Measurements from ENCODE around the gene SIK3.

Gene SIK3

DNA sequence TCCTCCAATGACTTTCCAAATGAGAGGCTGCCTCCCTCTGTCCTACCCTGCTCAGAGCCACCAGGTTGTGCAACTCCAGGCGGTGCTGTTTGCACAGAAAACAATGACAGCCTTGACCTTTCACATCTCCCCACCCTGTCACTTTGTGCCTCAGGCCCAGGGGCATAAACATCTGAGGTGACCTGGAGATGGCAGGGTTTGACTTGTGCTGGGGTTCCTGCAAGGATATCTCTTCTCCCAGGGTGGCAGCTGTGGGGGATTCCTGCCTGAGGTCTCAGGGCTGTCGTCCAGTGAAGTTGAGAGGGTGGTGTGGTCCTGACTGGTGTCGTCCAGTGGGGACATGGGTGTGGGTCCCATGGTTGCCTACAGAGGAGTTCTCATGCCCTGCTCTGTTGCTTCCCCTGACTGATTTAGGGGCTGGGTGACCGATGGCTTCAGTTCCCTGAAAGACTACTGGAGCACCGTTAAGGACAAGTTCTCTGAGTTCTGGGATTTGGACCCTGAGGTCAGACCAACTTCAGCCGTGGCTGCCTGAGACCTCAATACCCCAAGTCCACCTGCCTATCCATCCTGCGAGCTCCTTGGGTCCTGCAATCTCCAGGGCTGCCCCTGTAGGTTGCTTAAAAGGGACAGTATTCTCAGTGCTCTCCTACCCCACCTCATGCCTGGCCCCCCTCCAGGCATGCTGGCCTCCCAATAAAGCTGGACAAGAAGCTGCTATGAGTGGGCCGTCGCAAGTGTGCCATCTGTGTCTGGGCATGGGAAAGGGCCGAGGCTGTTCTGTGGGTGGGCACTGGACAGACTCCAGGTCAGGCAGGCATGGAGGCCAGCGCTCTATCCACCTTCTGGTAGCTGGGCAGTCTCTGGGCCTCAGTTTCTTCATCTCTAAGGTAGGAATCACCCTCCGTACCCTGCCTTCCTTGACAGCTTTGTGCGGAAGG is 265.6 kb downstream of the SIK3 start:
- TF ChIP-seq, protein P1, sequence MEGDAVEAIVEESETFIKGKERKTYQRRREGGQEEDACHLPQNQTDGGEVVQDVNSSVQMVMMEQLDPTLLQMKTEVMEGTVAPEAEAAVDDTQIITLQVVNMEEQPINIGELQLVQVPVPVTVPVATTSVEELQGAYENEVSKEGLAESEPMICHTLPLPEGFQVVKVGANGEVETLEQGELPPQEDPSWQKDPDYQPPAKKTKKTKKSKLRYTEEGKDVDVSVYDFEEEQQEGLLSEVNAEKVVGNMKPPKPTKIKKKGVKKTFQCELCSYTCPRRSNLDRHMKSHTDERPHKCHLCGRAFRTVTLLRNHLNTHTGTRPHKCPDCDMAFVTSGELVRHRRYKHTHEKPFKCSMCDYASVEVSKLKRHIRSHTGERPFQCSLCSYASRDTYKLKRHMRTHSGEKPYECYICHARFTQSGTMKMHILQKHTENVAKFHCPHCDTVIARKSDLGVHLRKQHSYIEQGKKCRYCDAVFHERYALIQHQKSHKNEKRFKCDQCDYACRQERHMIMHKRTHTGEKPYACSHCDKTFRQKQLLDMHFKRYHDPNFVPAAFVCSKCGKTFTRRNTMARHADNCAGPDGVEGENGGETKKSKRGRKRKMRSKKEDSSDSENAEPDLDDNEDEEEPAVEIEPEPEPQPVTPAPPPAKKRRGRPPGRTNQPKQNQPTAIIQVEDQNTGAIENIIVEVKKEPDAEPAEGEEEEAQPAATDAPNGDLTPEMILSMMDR (IDR thresholded peaks at IDR 0.05; ENCODE audit: extremely low read depth, missing control alignments) = no peak
- DNase-seq (ENCODE audit: low spot score) = no peak

DNA sequence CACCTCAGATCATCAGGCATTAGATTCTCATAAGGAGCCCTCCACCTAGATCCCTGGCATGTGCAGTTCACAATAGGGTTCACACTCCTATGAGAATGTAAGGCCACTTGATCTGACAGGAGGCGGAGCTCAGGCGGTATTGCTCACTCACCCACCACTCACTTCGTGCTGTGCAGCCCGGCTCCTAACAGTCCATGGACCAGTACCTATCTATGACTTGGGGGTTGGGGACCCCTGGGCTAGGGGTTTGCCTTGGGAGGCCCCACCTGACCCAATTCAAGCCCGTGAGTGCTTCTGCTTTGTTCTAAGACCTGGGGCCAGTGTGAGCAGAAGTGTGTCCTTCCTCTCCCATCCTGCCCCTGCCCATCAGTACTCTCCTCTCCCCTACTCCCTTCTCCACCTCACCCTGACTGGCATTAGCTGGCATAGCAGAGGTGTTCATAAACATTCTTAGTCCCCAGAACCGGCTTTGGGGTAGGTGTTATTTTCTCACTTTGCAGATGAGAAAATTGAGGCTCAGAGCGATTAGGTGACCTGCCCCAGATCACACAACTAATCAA is 266.4 kb downstream of the SIK3 start:
- TF ChIP-seq, protein P1 (IDR thresholded peaks at IDR 0.05; ENCODE audit: extremely low read depth, missing control alignments) = no peak
- no peak for DNase-seq (ENCODE audit: low spot score)

DNA sequence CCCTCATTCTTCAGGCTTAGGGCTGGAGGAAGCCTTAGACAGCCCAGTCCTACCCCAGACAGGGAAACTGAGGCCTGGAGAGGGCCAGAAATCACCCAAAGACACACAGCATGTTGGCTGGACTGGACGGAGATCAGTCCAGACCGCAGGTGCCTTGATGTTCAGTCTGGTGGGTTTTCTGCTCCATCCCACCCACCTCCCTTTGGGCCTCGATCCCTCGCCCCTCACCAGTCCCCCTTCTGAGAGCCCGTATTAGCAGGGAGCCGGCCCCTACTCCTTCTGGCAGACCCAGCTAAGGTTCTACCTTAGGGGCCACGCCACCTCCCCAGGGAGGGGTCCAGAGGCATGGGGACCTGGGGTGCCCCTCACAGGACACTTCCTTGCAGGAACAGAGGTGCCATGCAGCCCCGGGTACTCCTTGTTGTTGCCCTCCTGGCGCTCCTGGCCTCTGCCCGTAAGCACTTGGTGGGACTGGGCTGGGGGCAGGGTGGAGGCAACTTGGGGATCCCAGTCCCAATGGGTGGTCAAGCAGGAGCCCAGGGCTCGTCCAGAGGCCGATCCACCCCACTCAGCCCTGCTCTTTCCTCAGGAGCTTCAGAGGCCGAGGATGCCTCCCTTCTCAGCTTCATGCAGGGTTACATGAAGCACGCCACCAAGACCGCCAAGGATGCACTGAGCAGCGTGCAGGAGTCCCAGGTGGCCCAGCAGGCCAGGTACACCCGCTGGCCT is 267.9 kb downstream of the SIK3 start:
- DNase-seq (ENCODE audit: low spot score) = no peak
- TF ChIP-seq, protein P1 (IDR thresholded peaks at IDR 0.05; ENCODE audit: extremely low read depth, missing control alignments) = no peak

DNA sequence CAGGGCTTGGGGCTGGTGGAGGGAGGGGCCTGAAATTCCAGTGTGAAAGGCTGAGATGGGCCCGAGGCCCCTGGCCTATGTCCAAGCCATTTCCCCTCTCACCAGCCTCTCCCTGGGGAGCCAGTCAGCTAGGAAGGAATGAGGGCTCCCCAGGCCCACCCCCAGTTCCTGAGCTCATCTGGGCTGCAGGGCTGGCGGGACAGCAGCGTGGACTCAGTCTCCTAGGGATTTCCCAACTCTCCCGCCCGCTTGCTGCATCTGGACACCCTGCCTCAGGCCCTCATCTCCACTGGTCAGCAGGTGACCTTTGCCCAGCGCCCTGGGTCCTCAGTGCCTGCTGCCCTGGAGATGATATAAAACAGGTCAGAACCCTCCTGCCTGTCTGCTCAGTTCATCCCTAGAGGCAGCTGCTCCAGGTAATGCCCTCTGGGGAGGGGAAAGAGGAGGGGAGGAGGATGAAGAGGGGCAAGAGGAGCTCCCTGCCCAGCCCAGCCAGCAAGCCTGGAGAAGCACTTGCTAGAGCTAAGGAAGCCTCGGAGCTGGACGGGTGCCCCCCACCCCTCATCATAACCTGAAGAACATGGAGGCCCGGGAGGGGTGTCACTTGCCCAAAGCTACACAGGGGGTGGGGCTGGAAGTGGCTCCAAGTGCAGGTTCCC is 268.6 kb downstream of the SIK3 start, which contains the start of gene APOC3:
TSS of gene APOC3 (plus strand) at position 383 of the 659 bp plus-strand sequence. CDS start 676 bp downstream, outside the sequence.
- TF ChIP-seq, protein P1 (IDR thresholded peaks at IDR 0.05; ENCODE audit: extremely low read depth, missing control alignments) = no peak
- DNase-seq (ENCODE audit: low spot score) = no peak

DNA sequence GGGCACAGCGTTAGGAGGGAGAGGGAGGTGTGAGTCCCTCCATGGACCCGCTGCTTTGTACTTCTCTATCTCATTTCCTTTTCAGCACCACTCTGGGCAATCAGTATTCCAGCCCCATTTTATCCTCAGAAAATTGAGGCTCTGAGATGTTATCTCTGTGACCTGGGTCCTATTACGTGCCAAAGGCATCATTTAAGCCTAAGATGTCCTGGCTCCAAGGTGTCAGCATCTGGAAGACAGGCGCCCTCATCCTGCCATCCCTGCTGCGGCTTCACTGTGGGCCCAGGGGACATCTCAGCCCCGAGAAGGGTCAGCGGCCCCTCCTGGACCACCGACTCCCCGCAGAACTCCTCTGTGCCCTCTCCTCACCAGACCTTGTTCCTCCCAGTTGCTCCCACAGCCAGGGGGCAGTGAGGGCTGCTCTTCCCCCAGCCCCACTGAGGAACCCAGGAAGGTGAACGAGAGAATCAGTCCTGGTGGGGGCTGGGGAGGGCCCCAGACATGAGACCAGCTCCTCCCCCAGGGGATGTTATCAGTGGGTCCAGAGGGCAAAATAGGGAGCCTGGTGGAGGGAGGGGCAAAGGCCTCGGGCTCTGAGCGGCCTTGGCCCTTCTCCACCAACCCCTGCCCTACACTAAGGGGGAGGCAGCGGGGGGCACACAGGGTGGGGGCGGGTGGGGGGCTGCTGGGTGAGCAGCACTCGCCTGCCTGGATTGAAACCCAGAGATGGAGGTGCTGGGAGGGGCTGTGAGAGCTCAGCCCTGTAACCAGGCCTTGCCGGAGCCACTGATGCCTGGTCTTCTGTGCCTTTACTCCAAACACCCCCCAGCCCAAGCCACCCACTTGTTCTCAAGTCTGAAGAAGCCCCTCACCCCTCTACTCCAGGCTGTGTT is 269.4 kb downstream of the SIK3 start:
- DNase-seq (ENCODE audit: low spot score) = no peak
- TF ChIP-seq, protein P1 (IDR thresholded peaks at IDR 0.05; ENCODE audit: extremely low read depth, missing control alignments) = no peak

DNA sequence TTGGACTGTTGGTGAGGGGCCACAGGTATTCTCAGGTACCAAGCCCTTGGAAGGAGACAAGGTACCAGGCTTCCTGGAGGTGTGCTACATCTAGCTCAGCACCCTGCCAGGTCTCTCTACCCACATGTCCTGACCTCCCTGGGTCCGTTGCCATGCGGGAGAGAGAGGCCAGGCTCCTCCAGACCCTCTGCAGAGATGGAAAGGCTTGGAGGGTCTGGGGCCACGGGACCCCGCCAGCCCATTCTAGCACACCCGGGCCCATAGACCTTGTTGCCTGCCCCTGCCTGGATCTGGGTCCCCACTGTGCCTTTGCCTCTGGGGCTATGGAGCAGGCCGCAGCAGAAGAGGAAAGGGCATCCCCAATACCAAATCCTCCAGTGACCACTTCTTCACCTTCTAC is 270.8 kb downstream of the SIK3 start:
- DNase-seq (ENCODE audit: low spot score) = no peak
- TF ChIP-seq, protein P1 (IDR thresholded peaks at IDR 0.05; ENCODE audit: extremely low read depth, missing control alignments) = no peak

Measured in GM20000 (cell line).